Measurements from ENCODE around the gene CYP4A11.
"Not testable (repeated sequence)": the region's sequence is repeated elsewhere in the genome, so short reads cannot be mapped to it uniquely, and the experiment has no call there.

The CYP4A11 gene, protein sequence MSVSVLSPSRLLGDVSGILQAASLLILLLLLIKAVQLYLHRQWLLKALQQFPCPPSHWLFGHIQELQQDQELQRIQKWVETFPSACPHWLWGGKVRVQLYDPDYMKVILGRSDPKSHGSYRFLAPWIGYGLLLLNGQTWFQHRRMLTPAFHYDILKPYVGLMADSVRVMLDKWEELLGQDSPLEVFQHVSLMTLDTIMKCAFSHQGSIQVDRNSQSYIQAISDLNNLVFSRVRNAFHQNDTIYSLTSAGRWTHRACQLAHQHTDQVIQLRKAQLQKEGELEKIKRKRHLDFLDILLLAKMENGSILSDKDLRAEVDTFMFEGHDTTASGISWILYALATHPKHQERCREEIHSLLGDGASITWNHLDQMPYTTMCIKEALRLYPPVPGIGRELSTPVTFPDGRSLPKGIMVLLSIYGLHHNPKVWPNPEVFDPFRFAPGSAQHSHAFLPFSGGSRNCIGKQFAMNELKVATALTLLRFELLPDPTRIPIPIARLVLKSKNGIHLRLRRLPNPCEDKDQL

GRCh38 chr1:46941135-46941694, at the start of gene CYP4A11:
Gene CYP4A11, minus strand, starts transcription at chr1:46941476. Its CDS starts 43 bp downstream, at chr1:46941433.
- DNase-seq = no peak

GRCh38 chr1:46990541-46990940, 49.3 kb upstream of the CYP4A11 start:
- not testable (repeated sequence) for DNase-seq

DNA sequence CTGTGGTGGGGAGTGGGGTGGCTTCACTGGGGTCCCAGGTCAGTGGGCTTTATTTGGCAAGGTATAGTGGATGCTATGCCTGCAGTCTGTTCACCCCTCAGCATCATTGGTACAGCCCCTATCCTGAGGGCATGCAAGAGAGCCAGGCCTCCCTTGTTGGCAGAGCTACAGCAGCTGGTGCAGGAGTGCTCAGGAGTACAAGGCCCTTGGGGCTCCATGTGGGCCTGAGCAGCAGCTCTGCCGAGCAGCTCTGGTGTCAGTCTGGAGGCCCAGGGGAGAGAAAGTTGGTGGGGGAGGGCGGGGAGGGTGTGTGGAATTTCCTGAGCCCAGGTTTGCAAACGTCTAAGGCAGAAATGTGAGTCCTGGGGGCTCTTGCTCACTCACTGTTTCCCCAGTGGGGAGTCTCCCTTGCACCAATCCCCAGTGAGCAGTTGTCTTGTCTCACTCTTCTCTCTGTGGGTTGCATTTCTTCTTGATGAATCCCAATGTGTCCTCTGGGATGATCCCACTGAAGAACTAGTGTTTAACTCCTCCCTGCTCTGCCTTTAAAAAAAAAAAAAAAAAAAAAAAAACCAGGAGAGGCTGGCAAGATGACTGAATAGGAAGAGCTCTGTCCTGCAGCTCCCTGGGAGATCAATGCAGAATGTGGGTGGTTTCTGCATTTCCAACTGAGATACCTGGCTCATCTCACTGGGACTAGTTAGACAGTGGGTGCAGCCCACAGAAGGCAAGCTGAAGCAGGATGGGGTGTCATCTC, 42.7 kb upstream of the CYP4A11 start:
- DNase-seq = no peak

DNA sequence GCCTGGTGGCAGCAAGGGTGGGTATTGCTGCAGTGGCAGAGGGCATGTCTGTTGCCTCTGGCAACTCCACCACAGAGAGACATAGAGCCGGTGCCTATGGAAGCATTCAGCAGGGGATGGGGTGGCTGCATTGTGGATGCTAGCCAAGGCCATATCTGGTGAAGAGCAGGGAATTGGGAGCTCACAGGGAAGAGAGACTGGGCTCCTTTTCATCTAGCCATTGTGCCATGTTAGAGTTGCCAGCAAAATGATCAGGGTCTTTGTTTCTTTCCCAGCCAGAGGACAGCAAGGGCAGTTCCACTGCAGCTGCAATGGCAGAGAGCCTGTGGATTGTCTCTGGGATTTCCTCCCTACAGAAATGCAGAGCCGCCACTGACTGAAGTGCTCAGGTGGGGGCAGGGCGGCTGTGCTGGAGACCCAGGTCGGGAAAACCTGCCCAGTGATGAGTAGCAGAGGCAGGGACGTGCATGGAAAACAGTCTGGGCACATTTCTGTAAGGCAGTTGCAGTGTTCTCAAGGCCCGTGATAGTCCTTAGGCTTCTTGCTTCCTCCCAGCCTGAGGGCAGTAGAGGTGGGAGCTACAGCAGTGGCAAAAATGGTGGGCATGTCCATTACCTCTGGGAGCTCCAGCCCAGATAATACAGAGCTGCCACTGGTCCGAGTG, 42.0 kb upstream of the CYP4A11 start:
- peak in 4 of 56 donors; percentile 2 to 19 (median 12) for DNase-seq

DNA sequence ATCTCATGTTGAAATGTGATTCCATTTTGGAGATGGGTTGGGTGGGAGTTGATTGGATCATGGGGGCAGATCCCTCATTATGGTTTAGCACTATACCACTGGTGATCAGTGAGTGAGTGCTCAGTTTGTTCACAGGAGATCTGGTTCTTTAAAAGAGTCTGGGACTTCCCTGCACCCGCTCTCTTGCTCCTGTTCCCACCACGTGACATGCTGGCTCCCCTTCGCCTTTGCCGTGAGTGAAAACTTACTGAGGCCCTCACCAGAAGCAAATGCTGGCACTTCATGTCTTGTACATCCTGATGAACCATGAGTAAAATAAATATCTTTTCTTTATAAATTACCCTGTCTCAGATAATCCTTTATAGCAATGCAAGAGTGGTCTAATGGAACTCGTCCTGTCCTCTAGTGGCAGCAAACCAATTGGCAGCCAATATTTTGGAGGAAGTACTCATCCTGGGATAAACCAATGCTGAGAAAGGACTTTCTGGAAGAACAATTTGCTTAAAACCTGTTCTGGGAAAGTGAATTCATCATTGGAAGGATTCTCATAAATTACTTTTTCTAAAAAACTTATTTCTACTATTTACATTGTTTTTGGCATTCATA, 27.8 kb upstream of the CYP4A11 start:
- no peak for DNase-seq

- DNase-seq = not testable (repeated sequence)
These were observed 21.0 kb upstream of the CYP4A11 start for GRCh38 chr1:46962272-46962671.

DNA sequence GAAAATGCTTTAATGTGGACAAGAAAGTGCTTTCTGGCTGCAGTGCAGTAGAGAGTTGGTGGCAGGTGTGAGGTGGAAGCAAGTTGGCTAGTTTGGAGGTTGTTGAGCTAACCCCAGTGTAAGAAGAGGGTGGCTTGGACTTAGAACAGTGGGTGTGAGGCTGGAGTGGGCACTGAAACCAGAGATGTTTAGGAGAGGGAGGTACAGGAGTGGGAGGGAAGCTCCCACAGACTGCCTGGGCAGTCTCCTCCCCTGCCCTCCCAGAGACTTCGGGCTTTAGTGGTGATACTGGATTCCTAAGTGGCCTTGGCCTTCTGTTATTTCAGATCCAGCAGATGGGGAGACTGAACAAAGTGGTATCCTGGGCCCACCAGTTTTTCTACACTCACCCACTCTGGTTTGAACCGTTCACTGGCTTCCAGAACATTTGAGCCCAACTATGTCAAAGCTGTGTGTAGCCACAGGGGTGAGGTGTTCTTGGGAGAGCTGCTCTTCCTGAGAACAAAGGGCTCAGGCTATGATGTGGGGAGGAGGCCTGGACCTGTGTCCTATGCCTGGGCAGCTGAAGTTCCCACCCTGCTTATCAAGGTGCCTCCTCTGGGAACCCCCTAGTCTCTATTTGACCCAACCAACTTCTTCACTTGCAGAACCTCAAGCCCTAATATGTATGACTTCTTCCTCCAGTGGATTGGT, 19.9 kb upstream of the CYP4A11 start:
- no peak for DNase-seq

- DNase-seq = no peak
These were observed 19.0 kb upstream of the CYP4A11 start for GRCh38 chr1:46960250-46960649.

- not testable (repeated sequence) for DNase-seq
These were observed 13.8 kb upstream of the CYP4A11 start for GRCh38 chr1:46955116-46955515.

DNA sequence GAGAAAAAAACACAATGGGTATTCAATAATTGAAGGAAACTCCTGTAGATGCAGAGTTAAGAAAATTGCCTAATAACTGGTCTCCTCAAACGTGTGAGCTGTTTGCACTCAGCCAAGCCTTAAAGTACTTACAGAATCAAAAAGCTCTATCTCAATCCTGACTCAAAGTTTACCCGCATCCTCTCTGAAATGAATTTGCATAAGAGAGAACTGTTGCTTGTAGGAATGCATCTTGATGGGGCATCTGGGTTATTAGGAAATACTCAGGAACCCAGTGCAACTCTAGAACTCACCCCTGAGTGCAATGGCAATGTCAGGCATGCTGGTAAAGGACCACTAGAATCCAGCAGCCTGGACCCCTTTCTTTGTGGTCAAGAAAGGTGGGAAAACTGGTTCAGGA, 12.6 kb upstream of the CYP4A11 start:
- DNase-seq = not testable (repeated sequence)

DNA sequence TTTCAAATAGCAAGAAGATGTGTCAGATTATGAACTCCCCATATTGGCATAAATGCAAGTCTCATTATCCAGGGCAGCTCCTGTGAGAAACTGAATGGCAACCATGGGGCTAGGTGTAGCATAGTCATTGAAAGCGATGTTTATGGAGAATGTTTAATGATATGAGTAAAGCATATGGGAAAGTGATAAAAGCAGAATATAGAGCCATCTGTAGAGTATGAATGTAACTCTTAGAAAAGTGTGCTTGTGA, 8.1 kb upstream of the CYP4A11 start:
- DNase-seq = not testable (repeated sequence)

- no peak for DNase-seq
These were observed 7.5 kb upstream of the CYP4A11 start for GRCh38 chr1:46948629-46949416.

- not testable (repeated sequence) for DNase-seq
These were observed 6.4 kb upstream of the CYP4A11 start for GRCh38 chr1:46947706-46948105.

DNA sequence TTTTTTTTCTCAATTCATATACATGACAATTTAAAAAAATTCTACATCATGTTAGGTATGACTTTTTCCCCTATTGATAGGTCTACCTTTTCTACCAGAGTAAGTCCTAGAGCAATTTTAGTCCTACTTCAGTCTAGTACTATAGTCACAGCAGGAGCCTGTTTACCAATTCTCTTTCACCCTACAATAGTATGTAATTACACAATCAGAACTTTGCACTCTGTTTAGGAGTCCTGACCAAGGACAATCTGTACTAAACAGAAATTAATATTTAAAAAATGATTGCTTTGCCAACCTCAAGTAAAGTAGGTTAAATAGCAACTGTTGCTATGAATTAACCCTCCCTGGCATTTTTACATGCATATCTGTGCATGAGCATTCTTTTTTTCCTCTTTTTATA, 810 bp upstream of the CYP4A11 start:
- DNase-seq = no peak

DNA sequence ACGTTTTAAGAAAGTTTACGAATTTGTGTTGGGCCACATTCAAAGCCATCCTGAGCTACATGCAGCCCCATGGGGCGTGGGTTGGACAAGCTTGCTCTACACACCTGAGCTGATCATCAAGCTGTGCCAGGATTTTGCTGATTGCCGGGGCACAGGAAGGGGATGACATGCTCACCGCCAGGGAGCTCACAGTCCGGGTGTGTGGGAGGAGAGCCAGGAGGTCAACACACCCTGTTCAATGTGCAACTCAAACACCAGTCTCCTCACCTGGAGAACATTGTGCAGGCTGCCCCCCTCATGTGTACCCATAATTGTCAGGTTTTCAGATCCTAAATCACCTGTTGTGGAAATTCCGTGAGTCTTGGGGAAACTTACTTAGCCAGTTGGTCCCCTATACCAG, 969 bp downstream of the CYP4A11 start:
- DNase-seq = no peak

DNA sequence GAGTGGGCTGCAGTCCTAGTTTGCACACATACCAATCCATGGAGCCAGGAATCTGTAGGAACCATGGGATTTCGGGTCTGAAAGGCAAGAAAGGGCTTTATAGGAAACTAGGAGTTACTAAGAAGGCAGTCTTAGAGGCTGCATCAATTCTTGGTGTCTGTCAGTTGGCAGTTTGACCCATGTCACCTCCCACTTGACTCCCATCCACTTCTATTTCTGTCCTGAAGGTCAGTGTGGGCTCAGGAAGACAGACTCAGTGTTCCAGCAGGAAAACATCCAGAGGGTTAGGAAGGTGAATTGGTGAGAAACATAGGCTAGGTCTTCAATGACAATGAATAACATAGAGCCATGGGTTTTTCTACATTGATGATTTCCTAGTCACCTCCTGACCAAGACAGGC, 4.0 kb downstream of the CYP4A11 start:
- no peak for DNase-seq

GRCh38 chr1:46936788-46937187, 4.5 kb downstream of the CYP4A11 start:
- no peak for DNase-seq

DNA sequence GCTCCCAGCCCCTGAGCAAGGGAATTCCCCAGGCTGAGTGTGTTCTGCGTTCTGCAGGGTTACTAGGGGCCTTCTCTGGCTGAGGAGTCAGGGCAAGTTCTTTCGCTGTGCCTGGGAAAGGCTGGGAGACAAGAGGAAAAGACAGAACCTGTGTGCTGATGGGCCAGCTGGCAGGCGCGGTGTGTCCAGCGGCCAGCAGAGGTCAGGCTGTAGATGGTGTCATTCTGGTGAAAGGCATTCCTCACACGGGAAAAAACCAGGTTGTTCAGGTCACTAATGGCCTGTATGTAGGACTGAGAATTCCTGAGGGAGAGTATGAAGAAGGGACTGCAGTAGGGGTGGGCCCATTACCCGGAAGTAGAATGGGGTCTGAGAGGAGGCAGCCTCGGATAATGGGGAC, 6.4 kb downstream of the CYP4A11 start:
- DNase-seq = not testable (repeated sequence)

DNA sequence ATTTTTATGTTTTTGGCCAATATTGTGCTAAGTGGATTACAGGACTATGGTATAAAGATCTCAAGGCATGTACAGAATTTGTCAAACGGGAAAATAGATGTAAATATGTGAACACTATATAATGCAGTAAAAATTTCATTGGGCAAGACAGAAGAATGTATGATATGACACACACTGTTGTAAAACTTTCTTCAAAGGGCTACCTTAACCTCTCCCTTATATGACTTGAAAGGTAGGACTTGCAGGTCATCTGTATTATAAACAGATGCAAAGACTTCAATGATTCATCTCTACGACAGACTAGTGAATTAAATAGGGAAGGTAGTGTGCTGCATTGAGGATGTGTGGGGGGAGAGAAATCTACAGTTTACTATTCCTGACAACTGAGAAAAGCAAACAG, 9.3 kb downstream of the CYP4A11 start:
- DNase-seq = not testable (repeated sequence)

DNA sequence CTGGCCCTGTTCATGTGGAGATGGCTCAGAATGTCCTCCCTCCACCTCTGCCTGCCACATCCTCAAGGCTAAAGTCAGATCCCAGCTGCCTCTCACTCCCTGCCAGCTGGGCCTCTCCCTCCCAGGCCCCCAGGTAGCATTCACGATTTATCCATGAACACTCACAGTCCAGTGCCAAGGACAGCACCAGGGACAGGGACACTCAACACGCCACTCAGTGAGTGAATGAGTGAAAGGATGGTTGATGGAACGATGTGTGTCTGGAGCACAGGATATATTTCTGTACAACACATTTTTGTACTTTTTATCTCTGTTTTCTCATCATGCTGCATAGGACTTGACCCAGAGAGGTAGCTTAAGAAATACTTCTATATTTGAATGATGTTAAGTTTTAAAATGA, 10.1 kb downstream of the CYP4A11 start:
- DNase-seq = no peak

Data from amygdala (tissue), 56 donors.